Measurements from ENCODE around the gene TMEM164.
"Not testable (repeated sequence)": the region's sequence is repeated elsewhere in the genome, so short reads cannot be mapped to it uniquely, and the experiment has no call there.

The TMEM164 gene

GRCh38 chrX:109967156-109967555, 35.8 kb upstream of the TMEM164 start:
- DNase-seq (ENCODE audit: low read depth): no peak
- TF ChIP-seq CTCF (conservative IDR thresholded peaks at IDR 0.05; ENCODE audit: low read length): no peak
- no peak overlapping the region for H3K4me3 ChIP-seq (ENCODE audit: low read length)

- H3K4me3 ChIP-seq (ENCODE audit: low read length); DNase-seq (ENCODE audit: low read depth): not testable (repeated sequence)
Observed at GRCh38 chrX:109970841-109971240, 32.1 kb upstream of the TMEM164 start.

- no peak for DNase-seq (ENCODE audit: low read depth)
- no peak overlapping the region for H3K4me3 ChIP-seq (ENCODE audit: low read length)
- no peak for TF ChIP-seq CTCF (conservative IDR thresholded peaks at IDR 0.05; ENCODE audit: low read length)
Observed at GRCh38 chrX:109974906-109975655, 27.8 kb upstream of the TMEM164 start.

GRCh38 chrX:109985210-109985609, 17.7 kb upstream of the TMEM164 start:
- DNase-seq (ENCODE audit: low read depth); H3K4me3 ChIP-seq (ENCODE audit: low read length): not testable (repeated sequence)

GRCh38 chrX:109987884-109988283, 15.0 kb upstream of the TMEM164 start:
- no peak for TF ChIP-seq CTCF (conservative IDR thresholded peaks at IDR 0.05; ENCODE audit: low read length)
- no peak overlapping the region for H3K4me3 ChIP-seq (ENCODE audit: low read length)
- no peak for DNase-seq (ENCODE audit: low read depth)

- DNase-seq (ENCODE audit: low read depth): no peak
- no peak overlapping the region for H3K4me3 ChIP-seq (ENCODE audit: low read length)
- TF ChIP-seq CTCF (conservative IDR thresholded peaks at IDR 0.05; ENCODE audit: low read length): no peak
Observed at GRCh38 chrX:109990582-109991276, 12.2 kb upstream of the TMEM164 start.

GRCh38 chrX:109992203-109992602, 10.7 kb upstream of the TMEM164 start:
- no peak for DNase-seq (ENCODE audit: low read depth)
- no peak for TF ChIP-seq CTCF (conservative IDR thresholded peaks at IDR 0.05; ENCODE audit: low read length)
- H3K4me3 ChIP-seq (ENCODE audit: low read length): no peak overlapping the region

DNA sequence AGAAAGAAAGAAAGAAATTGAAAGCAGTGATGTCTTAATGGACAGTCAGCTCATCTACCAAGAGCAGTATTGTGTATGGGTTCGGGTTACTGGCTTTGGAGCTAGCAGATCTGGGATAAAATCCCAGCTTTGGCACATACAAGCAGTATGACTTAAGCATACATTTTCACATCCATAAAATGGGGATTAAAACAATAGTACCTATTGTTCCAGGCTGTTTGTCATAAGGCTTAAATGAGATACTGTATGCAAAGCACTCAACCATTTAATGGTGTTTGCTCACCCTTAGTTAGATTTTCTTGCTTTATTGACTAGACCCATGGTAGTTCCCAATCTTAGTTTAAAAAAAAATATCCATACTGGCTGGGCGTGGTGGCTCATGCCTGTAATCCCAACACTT, 7.8 kb upstream of the TMEM164 start:
- DNase-seq (ENCODE audit: low read depth): no peak
- no peak overlapping the region for H3K4me3 ChIP-seq (ENCODE audit: low read length)
- TF ChIP-seq CTCF (conservative IDR thresholded peaks at IDR 0.05; ENCODE audit: low read length): no peak

Data from AG10803 (cell line).